K562 (cell line): ENCODE data around the gene TMEM167B. TPM values are rescaled to one million over a fixed set of nuclear protein-coding genes. Genes with fewer than 3 reads are reported as not detected.

Experiments used
- ADNP ChIP-seq: fragments of 200-800 bp; sonication (Bioruptor generic); IDR thresholded peaks from 2 replicates; pipeline ENCODE4 v1.6.1; 2016; ENCODE audit warnings: missing genetic modification characterization, missing compliant biosample characterization
- C11orf30 ChIP-seq: fragments of 450-650 bp; IDR thresholded peaks from 2 replicates; pipeline ENCODE4 v1.6.1; 2016; ENCODE audit warnings: low read depth, mild to moderate bottlenecking
- CBX2 ChIP-seq: fragments of 200-600 bp; sonication (generic); IDR thresholded peaks from one replicate; pipeline ENCODE4 v1.6.1; 2012; ENCODE audit warnings: mild to moderate bottlenecking, low read length, inconsistent platforms; ENCODE audit not compliant: insufficient read depth, poor library complexity, severe bottlenecking
- CTCF ChIP-seq, 3 experiments: IDR thresholded peaks in 2 of 3; conservative IDR thresholded peaks in 1 of 3; 2 replicates each; pipeline ENCODE4 v1.5.1; 2011 to 2012; ENCODE audit warnings: low read length in 3 of 3, mild to moderate bottlenecking in 3 of 3, control low read depth in 2 of 3, improper control_type of control experiment in 1 of 3, inconsistent platforms in 1 of 3, low read depth in 1 of 3, mixed read lengths in 1 of 3, moderate library complexity in 1 of 3; ENCODE audit not compliant: insufficient read depth in 2 of 3
- DIDO1 ChIP-seq: fragments of 450-650 bp; IDR thresholded peaks from 2 replicates; pipeline ENCODE4 v1.6.1; 2016; ENCODE audit warnings: low read depth, missing biosample characterization, missing genetic modification characterization
- EWSR1 ChIP-seq: fragments of 450-650 bp; IDR thresholded peaks from 2 replicates; pipeline ENCODE4 v1.6.1; 2018; ENCODE audit warnings: borderline replicate concordance, mild to moderate bottlenecking, low read depth, moderate library complexity; ENCODE audit not compliant: partially characterized antibody
- GABPA ChIP-seq: fragments of 200-800 bp; sonication (Bioruptor generic); conservative IDR thresholded peaks from 2 replicates; pipeline ENCODE4 v1.6.1; 2016; ENCODE audit warnings: low read depth, missing genetic modification characterization, missing compliant biosample characterization
- HNRNPH1 ChIP-seq: fragments of 200-400 bp; formaldehyde crosslinking; optimal IDR thresholded peaks from 2 replicates; pipeline ENCODE3; 2017; ENCODE audit warnings: low read depth, mild to moderate bottlenecking, low read length, moderate library complexity
- JUN ChIP-seq, 2 experiments: sonication (generic) in 1 of 2; formaldehyde crosslinking in 1 of 2; IDR thresholded peaks; 2 replicates each; pipeline versions ENCODE4 v1.6.1 to v1.8.0; 2012 to 2022; ENCODE audit warnings: borderline replicate concordance in 2 of 2, mild to moderate bottlenecking in 2 of 2, improper control_type of control experiment in 1 of 2, low read depth in 1 of 2, low read length in 1 of 2, missing genetic modification reagents in 1 of 2
- KLF6 ChIP-seq: fragments of 250-450 bp; sonication (Bioruptor Pico); IDR thresholded peaks from 2 replicates; pipeline ENCODE4 v1.4.0; 2020; ENCODE audit warnings: mild to moderate bottlenecking, moderate library complexity, borderline replicate concordance
- MTA3 ChIP-seq: fragments of 450-650 bp; formaldehyde crosslinking; IDR thresholded peaks from 2 replicates; pipeline ENCODE4 v1.6.1; 2017; ENCODE audit warnings: mild to moderate bottlenecking, borderline replicate concordance
- MXI1 ChIP-seq: IDR thresholded peaks from 2 replicates; pipeline ENCODE4 v1.6.1; 2011; ENCODE audit warnings: low read depth, mild to moderate bottlenecking, improper control_type of control experiment, low read length
- RCOR1 ChIP-seq, 2 experiments: IDR thresholded peaks; 2 replicates each; pipeline ENCODE4 v1.6.1; 2012; ENCODE audit warnings: low read depth in 2 of 2, low read length in 2 of 2, borderline replicate concordance in 1 of 2, improper control_type of control experiment in 1 of 2
- SUPT5H ChIP-seq: fragments of 450-650 bp; IDR thresholded peaks from 2 replicates; pipeline ENCODE4 v1.6.1; 2016
- ZNF280A ChIP-seq: fragments of 450-650 bp; IDR thresholded peaks from 2 replicates; pipeline ENCODE4 v1.6.1; 2018; ENCODE audit warnings: mild to moderate bottlenecking, low read depth; ENCODE audit not compliant: partially characterized antibody
- ZNF347 ChIP-seq: fragments of 450-650 bp; formaldehyde crosslinking; IDR thresholded peaks from 2 replicates; pipeline ENCODE4 v1.4.0; 2020; ENCODE audit warnings: low read depth, mild to moderate bottlenecking, moderate library complexity
- polyA plus RNA-seq, 8 experiments: library from polyadenylated mRNA; depleted of rRNA in 4 of 8; stranded (reverse) in 5 of 8; unstranded in 3 of 8; fragments of >200 nt; fragmentation: Nextera tagmentation in 2 of 8; fragmentation: Illumina TruSeq in 1 of 8; extraction: Ambion mirVana in 2 of 8; extraction: Trizol in 1 of 8; gene quantifications; 2 replicates each; pipeline versions ENCODE4 v1.2.1 to v1.2.3, GENCODE V29; 2011 to 2014; ENCODE audit warnings: inconsistent platforms in 1 of 8, missing spikeins in 1 of 8
- total RNA-seq, 7 experiments: library from RNA; depleted of rRNA in 6 of 7; stranded (reverse); fragments of >200 nt in 6 of 7; fragmentation: Illumina TruSeq in 2 of 7; extraction: Trizol in 2 of 7; gene quantifications; 2 replicates each; pipeline versions ENCODE4 v1.2.1 to v1.2.3, GENCODE V29; 2011 to 2021; ENCODE audit warnings: low replicate concordance in 1 of 7
- TF ChIP-seq, protein P1 (sequence below): IDR thresholded peaks from 3 replicates; pipeline ENCODE4 v1.6.1; 2011; ENCODE audit warnings: borderline replicate concordance, mild to moderate bottlenecking; ENCODE audit not compliant: insufficient read length, insufficient read depth
- TF ChIP-seq, protein P2 (sequence below): fragments of 250-450 bp; sonication (Bioruptor Pico); IDR thresholded peaks from 2 replicates; pipeline ENCODE4 v1.5.0; 2021; ENCODE audit warnings: mild to moderate bottlenecking, borderline replicate concordance

The TMEM167B gene
- total and polyA plus RNA-seq, 9 of the 15 experiments (the other 6 are each of a cell fraction or from before 2014, with no cell fraction given), result 17.2 to 36.4 (median 32.2) TPM

DNA sequence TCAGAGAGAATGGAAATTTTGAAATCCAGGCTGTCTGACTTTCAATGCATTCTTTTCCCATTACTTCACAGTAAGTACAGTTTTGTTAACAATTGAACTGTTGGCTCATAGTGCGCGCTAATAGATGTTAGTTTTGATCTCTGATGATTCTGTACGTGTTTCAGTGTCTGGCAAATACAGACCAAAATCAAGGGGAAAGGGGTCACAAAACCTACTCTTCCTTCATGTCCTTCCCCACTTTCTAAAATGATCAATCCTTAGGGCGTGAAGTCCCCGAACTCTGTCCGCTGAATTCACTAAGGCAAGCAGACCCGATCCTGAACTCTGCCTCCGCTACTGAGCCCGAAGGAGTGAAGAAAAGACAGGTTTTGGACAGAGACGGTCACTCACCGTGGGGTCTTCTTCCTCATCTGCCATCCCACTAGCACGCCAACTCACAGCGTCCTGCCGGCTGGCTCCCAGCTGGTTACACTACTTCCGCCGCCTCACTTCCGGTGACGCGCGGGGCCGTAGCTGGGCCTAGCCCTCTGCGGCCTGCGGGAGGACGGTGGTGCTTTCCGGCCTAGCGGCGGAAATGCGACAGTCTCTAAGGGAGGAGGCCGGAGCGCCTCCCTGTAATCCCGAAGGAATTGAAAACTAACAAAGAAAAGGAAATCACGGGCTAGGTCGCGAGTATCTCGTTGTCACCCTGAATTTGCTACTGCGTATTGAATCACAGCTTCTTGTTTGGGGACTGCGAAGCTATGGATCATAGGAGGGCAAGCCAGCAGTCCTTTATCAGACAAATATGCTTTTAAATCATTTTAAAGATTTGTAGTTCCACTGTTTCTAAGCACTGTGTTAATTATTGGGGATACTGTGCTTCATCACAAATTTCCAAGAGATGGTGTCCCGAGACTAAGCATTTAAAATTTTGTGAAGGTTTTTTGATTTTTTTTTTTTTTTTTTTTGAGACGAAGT is 14.8 kb upstream of the TMEM167B start, which contains the start of gene TAF13 (continued):
- TF ChIP-seq, protein P1, sequence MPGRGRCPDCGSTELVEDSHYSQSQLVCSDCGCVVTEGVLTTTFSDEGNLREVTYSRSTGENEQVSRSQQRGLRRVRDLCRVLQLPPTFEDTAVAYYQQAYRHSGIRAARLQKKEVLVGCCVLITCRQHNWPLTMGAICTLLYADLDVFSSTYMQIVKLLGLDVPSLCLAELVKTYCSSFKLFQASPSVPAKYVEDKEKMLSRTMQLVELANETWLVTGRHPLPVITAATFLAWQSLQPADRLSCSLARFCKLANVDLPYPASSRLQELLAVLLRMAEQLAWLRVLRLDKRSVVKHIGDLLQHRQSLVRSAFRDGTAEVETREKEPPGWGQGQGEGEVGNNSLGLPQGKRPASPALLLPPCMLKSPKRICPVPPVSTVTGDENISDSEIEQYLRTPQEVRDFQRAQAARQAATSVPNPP, result no peak
- TF ChIP-seq ZNF280A (no peak), ADNP (tag) (no peak), HNRNPH1 (no peak), EWSR1 (no peak), CBX2 (no peak), MXI1 (peak; percentile 73), MTA3 (peak; percentile 92), KLF6 (CRISPR knock-in tag) (peak; percentile 52; the same call in 1 of the 2 replicates), ZNF347 (CRISPR knock-in tag) (no peak), SUPT5H (peak; percentile 98), GABPA (tag) (peak; percentile 98), DIDO1 (tag) (peak; percentile 75; the same call in 1 of the 2 replicates), CTCF (IDR thresholded peaks at IDR 0.05 in 2 of 3, conservative IDR thresholded peaks at IDR 0.05 in 1 of 3; ENCODE audit: insufficient read depth in 2 of 3, low read depth in 1 of 3, low read length in 3 of 3) (peak; percentile 17 to 30 (median 29); a peak in 3 of 6 replicates), JUN (IDR thresholded peaks at IDR 0.05; ENCODE audit: borderline replicate concordance, low read depth, low read length) (0 out of 2 replicates have a peak, but pooled peaks have one; percentile 54), JUN (CRISPR knock-in tag; IDR thresholded peaks at IDR 0.05; ENCODE audit: borderline replicate concordance) (no peak; the same call in 1 of the 2 replicates), RCOR1 (IDR thresholded peaks at IDR 0.05; ENCODE audit: borderline replicate concordance in 1 of 2, low read depth in 2 of 2, low read length in 2 of 2) (peak in 1 of 2 experiments; percentile 55; a peak in 3 of 4 replicates), C11orf30 (peak; percentile 88)
- TF ChIP-seq, protein P2, sequence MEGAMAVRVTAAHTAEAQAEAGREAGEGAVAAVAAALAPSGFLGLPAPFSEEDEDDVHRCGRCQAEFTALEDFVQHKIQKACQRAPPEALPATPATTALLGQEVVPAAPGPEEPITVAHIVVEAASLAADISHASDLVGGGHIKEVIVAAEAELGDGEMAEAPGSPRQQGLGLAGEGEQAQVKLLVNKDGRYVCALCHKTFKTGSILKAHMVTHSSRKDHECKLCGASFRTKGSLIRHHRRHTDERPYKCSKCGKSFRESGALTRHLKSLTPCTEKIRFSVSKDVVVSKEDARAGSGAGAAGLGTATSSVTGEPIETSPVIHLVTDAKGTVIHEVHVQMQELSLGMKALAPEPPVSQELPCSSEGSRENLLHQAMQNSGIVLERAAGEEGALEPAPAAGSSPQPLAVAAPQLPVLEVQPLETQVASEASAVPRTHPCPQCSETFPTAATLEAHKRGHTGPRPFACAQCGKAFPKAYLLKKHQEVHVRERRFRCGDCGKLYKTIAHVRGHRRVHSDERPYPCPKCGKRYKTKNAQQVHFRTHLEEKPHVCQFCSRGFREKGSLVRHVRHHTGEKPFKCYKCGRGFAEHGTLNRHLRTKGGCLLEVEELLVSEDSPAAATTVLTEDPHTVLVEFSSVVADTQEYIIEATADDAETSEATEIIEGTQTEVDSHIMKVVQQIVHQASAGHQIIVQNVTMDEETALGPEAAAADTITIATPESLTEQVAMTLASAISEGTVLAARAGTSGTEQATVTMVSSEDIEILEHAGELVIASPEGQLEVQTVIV (CRISPR knock-in tag), result peak; percentile 95
